GM23248 (cell line): ENCODE measurements around the gene SCRG1.

ENCODE experiments used
- EZH2 ChIP-seq: fragments of 200-600 bp; sonication (generic); IDR thresholded peaks from 2 replicates; pipeline ENCODE4 v1.6.1; 2018; ENCODE audit warnings: antibody characterized with exemption, mild to moderate bottlenecking; ENCODE audit not compliant: insufficient read depth, poor library complexity, severe bottlenecking
- EZH2phosphoT487 ChIP-seq: fragments of 200-600 bp; sonication (generic); IDR thresholded peaks from 2 replicates; pipeline ENCODE4 v1.6.1; 2018; ENCODE audit warnings: antibody characterized with exemption, moderate library complexity, mild to moderate bottlenecking, low read depth; ENCODE audit not compliant: insufficient read depth

DNA sequence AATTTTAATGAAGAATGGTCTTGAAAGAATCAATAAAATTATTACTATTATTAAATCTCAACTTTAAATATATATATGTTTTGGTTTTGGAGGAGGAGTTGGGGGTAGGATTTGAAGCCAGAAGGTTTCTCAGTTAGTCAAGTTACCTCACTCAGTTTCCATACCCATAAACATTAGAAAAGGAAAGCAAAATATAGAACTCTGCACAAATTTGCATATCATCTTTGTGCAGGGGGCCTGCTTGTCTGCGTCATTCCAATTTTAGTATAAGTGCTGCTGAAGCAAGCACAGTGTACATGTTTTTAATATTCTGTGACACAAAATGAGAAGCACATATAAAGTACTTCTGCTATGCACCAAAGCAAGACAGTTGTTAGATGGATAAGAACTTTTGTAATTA, 47.5 kb upstream of the SCRG1 start:
- TF ChIP-seq EZH2phosphoT487 (no peak), EZH2 (no peak)
